GM06990 (cell line): ENCODE measurements around the gene HCFC2.
A peak's percentile ranks its signal among the peaks of the same experiment; 100 is the strongest.

ENCODE experiments used
- DNase-seq: peaks from one replicate; pipeline ENCODE4 v3.0.0-alpha.2; 2011; ENCODE audit not compliant: insufficient read length; ENCODE audit errors: extremely low read depth
- H3K27me3 ChIP-seq: replicated peaks from 2 replicates; pipeline ENCODE4 v1.6.0; 2011; ENCODE audit warnings: low read length; ENCODE audit not compliant: control insufficient read depth, insufficient read depth
- H3K36me3 ChIP-seq: 2 replicates; pipeline ENCODE4 v1.5.1; 2011; ENCODE audit warnings: low read length; ENCODE audit not compliant: control insufficient read depth, insufficient read depth
- H3K4me3 ChIP-seq: replicated peaks from 2 replicates; pipeline ENCODE4 v1.5.1; 2011; ENCODE audit warnings: low read depth, mild to moderate bottlenecking, control low read depth, low read length
- TF ChIP-seq, protein P1 (sequence below): IDR thresholded peaks from 2 replicates; pipeline ENCODE4 v1.5.1; 2011; ENCODE audit warnings: low read length, control low read depth, mild to moderate bottlenecking, inconsistent platforms; ENCODE audit not compliant: insufficient read depth, poor library complexity, severe bottlenecking

The HCFC2 gene

DNA sequence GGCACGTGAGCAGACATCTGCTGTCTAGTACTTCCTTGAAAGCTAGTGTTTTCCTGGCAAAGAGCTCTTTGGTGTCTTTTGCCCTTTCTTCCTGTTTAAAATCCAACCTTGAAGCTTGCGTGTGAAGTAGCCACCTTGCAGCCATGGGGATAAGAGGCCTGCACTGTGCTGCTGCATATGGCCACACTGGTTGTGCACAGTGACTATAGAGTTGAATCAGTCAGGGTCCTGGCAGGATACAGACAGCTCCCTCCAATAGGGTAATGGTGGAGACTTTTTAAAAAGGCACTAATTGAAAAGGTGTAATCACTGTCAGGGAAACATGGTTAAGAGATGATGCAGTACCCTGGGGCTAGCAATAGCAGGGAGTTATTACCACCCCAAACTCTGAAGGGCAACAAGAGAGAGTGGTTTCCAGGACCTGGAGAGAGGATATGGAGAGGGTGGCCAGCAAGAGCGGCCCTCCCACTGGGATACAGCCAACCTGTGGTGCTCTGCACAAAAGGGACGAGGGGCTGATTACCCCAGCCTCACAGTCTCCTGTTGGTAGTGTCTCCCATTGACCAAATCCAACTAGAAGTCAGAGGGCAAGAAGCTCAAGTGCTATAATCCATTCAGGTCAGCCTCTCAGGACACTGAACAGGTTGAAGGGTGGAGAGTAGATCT is 9.5 kb upstream of the HCFC2 start:
- H3K4me3 ChIP-seq, result no peak overlapping the region
- TF ChIP-seq, protein P1, sequence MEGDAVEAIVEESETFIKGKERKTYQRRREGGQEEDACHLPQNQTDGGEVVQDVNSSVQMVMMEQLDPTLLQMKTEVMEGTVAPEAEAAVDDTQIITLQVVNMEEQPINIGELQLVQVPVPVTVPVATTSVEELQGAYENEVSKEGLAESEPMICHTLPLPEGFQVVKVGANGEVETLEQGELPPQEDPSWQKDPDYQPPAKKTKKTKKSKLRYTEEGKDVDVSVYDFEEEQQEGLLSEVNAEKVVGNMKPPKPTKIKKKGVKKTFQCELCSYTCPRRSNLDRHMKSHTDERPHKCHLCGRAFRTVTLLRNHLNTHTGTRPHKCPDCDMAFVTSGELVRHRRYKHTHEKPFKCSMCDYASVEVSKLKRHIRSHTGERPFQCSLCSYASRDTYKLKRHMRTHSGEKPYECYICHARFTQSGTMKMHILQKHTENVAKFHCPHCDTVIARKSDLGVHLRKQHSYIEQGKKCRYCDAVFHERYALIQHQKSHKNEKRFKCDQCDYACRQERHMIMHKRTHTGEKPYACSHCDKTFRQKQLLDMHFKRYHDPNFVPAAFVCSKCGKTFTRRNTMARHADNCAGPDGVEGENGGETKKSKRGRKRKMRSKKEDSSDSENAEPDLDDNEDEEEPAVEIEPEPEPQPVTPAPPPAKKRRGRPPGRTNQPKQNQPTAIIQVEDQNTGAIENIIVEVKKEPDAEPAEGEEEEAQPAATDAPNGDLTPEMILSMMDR, result no peak
- no peak for DNase-seq
- no peaks in the 10 kb centered on the region for H3K36me3 ChIP-seq
- H3K27me3 ChIP-seq, result no peaks in the 10 kb centered on the region

DNA sequence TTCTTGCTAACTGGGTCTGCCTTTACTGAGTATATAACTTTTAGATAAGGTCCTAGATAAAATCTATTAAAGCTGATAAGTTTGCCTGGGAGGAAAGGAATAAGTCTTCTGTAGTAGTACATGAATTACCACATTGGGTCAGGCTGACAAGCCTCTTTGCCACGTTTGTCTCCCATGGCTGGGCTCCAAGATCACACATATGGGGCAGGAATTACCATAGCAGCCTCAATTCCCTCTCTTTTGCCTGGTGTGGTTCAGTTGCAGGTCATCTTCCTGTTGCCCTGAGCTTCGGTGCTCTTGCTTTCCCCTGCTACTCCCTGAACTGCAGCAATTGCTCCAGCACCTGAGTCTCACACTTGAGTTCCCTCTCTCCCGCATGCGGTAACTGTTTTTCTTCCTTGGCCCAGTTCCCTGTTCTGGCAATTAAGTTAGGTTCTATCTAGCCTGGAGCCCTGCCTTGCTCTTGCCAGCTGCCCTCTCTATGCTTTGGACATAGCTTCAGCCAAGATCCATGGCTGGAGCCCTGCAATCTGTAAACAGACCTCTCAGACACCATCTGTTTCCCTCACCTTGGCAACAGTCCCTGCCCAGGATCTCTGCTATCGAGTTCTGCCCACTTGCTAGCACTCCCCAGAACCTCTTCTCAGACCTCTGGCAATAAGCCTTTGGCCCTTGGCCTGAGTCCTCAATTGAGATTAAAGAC is 8.5 kb upstream of the HCFC2 start:
- TF ChIP-seq, protein P1, result no peak
- Histone ChIP-seq H3K4me3 (no peak overlapping the region), H3K36me3 (no peaks in the 10 kb centered on the region), H3K27me3 (no peaks in the 10 kb centered on the region)
- DNase-seq, result no peak

DNA sequence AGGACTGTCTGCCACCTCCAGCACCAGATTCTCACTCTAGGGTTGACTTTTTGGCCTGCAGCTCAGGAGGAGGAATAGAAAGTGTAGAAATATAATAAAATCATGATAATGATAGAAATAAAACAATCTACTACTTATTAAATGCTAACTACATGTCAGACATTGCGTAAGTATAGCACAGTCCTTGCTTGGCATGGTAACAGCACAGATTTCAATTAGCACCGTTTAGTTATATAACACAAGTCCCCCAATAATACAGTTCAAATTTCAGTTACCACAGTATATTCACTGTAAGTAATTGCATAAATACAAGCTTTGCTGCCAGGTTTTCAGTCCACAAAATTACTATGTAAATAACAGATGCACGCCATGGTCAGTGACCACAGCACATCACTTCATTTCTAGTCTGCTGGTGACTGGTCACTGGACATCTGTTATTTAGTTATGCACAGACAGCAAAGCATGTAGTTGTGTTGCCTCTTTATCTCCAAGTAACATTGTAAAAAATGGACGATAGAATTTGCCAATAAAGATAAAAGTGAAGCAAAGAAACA is 7.8 kb upstream of the HCFC2 start:
- DNase-seq, result no peak

DNA sequence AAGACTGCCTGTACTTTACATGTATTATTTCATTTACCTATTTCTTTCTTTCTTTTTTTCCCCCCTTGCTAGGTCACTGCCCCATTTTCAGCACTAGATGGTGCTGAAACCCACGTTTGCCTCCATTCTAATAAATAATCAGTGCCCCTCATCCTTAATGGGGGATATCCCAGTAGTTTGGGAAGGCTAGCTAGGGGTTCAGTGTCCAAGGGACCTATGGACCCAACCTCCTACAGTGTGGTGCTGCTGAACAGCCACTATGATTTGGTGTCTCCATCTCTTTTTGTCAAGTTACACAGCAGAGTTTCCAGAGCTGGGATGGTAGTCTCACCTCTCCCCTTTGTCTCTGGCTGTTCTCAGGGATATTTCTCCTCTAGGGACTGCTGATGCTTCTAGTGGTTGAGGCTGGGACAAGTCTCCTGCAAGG is 6.5 kb upstream of the HCFC2 start:
- no peak overlapping the region for H3K4me3 ChIP-seq
- no peak for DNase-seq

More for the DNA sequence above, 7.8 kb upstream of the HCFC2 start:
- Histone ChIP-seq H3K27me3 (no peaks in the 10 kb centered on the region), H3K4me3 (no peak overlapping the region), H3K36me3 (no peaks in the 10 kb centered on the region)
- TF ChIP-seq, protein P1, result no peak

DNA sequence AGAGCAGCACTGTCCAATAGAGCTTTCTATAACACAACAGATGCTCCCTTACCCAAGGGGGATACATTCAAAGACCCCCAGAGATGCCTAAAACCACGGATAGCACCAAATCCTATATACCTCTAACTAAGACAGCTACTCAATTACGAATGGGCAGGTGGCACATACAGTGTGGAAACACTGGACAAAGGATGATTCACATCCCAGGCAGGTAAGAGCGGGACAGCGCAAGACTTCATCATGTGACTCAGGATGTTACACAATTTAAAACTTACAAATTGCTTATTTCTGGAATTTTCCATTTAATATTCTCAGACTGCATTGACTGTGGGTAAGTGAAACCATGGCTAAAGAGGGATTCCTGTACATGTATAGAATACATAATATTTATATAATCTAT is 5.5 kb upstream of the HCFC2 start:
- H3K4me3 ChIP-seq, result no peak overlapping the region
- DNase-seq, result no peak
- TF ChIP-seq, protein P1, result no peak
- H3K36me3 ChIP-seq, result no peaks in the 10 kb centered on the region
- no peaks in the 10 kb centered on the region for H3K27me3 ChIP-seq

More for the DNA sequence above, 6.5 kb upstream of the HCFC2 start:
- no peaks in the 10 kb centered on the region for H3K36me3 ChIP-seq
- H3K27me3 ChIP-seq, result no peaks in the 10 kb centered on the region
- TF ChIP-seq, protein P1, result peak; percentile 75
